HG02870 (cell line): ENCODE results near the gene ALPG.
"Not testable (repeated sequence)": the region's sequence is repeated elsewhere in the genome, so short reads cannot be mapped to it uniquely, and the experiment has no call there.

Source experiments
- ATAC-seq: cut with Tn5 transposase; IDR thresholded peaks from one replicate; pipeline ENCODE4 v1.9.1; 2021; ENCODE audit warnings: mild to moderate bottlenecking, moderate library complexity; ENCODE audit not compliant: unreplicated experiment

Gene ALPG

GRCh38 chr2:232395586-232395985, 11.1 kb upstream of the ALPG start:
- no peak for ATAC-seq

- no peak for ATAC-seq
Measured at GRCh38 chr2:232396683-232397082, 10.0 kb upstream of the ALPG start.

- ATAC-seq: no peak
Measured at GRCh38 chr2:232398293-232399034, 8.2 kb upstream of the ALPG start.

- no peak for ATAC-seq
Measured at GRCh38 chr2:232400256-232401015, 6.2 kb upstream of the ALPG start.

GRCh38 chr2:232402518-232402917, 4.1 kb upstream of the ALPG start:
- ATAC-seq: no peak

GRCh38 chr2:232405943-232406510, 617 bp upstream of the ALPG start:
- ATAC-seq: no peak

- ATAC-seq: not testable (repeated sequence)
Measured at GRCh38 chr2:232407428-232408150, 945 bp downstream of the ALPG start.

GRCh38 chr2:232408269-232408668, 1.6 kb downstream of the ALPG start:
- not testable (repeated sequence) for ATAC-seq

- not testable (repeated sequence) for ATAC-seq
Measured at GRCh38 chr2:232409617-232410016, 3.0 kb downstream of the ALPG start.

GRCh38 chr2:232410238-232410900, 3.7 kb downstream of the ALPG start:
- no peak for ATAC-seq

GRCh38 chr2:232411901-232412629, 5.4 kb downstream of the ALPG start:
- ATAC-seq: no peak

GRCh38 chr2:232412986-232413385, 6.3 kb downstream of the ALPG start:
- ATAC-seq: no peak

GRCh38 chr2:232415138-232415690, 8.6 kb downstream of the ALPG start:
- no peak for ATAC-seq

GRCh38 chr2:232415736-232416520, 9.3 kb downstream of the ALPG start:
- no peak for ATAC-seq

GRCh38 chr2:232416521-232417470, 10.2 kb downstream of the ALPG start:
- no peak for ATAC-seq

GRCh38 chr2:232417489-232417888, 10.8 kb downstream of the ALPG start:
- ATAC-seq: no peak

- no peak for ATAC-seq
Measured at GRCh38 chr2:232418056-232418455, 11.4 kb downstream of the ALPG start.
